Middle frontal gyrus (tissue), 1 donor: ENCODE measurements around the gene CTU1.

Experiments
- DNase-seq: peaks from one replicate; pipeline ENCODE4 v3.0.0-alpha.2; 2015; ENCODE audit warnings: low spot score; ENCODE audit errors: extremely low spot score

Gene CTU1

DNA sequence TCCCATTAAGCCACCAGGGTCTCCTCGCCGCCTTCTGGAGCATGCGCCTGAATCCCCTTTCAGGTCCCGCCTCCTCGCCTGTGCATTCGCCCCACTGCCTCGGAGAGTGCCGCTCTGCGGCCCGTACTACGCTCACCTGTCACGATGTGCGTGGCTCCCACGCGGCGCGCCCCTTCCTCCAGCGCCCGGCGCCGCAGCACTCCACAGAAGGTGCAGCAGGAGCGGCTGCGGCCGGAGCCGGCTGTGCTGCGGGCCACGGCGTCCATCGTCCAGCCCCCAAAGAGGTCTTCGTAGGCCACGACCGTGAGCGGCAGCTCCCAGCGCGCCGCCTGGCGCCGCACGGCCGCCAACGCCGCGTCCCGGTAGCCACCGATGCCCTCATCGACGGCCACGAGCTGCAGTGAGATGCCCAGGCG is 4.3 kb downstream of the CTU1 start:
- DNase-seq: no peak

DNA sequence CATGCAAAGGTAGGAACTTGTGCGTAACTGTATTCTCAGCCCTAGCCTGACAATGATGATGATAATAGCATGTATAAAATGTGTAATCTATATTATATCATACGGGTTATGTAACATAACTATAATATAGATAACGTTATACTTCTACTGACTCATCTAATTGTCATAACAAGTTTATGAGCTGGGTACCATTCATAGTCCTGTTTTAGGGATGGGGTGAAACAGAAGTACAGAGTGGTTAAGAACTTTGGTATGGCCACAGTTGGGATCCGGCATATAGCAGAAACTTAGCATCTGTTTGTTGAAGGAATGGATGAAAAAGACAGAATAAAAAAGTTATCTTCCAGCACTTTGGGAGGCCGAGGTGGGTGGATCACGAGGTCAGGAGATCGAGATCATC is 5.2 kb downstream of the CTU1 start:
- DNase-seq: no peak

DNA sequence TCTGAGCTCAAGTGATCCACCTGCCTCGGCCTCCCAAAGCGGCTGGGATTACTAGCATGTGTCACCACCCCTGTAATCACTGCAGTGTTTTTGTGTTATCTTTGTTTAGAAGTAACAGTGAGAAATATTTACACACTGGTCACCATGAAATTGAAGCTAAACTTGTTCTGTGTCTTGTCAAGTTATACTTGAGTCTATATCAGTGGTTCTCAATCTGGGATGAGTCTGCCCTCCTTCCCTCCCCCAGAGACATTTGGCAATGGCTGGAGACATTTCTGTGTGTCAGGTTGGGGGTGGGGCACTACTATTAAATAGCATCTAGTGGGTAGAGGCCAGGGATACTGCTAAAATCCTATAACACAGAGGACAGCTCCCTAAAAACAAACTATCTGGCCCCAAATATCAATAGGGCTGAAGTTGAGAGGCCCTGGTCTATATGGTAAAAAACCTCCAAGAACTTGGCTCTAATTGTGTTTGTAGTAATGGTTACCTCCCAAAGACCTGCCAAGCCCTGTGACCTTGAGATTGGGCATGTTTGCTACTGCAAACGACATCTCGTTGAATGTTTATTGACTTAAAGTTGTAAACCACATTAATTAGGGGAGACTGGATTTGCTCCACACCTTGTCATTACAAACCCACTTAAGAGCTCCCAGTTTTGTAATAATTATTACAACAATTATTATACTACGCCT is 6.9 kb downstream of the CTU1 start:
- DNase-seq: no peak

DNA sequence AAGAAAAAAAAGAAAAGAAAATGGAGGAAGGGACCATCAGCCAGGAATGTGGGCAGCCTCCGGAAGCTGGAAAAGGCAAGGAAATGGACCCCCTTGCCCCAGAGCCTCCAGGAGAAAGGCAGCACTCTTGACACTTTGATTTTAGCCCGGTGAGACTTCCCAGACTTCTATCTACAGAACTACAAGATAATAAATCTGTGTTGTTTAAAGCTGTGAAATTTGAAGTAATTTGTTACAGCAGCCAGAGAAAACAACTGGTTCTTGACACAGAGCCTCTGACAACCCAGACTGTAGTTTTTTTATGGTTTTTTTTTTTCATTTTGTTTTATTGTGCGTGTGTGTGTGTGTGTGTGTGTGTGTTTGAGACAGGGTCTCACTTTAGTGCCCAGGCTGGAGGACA is 7.6 kb downstream of the CTU1 start:
- no peak for DNase-seq

DNA sequence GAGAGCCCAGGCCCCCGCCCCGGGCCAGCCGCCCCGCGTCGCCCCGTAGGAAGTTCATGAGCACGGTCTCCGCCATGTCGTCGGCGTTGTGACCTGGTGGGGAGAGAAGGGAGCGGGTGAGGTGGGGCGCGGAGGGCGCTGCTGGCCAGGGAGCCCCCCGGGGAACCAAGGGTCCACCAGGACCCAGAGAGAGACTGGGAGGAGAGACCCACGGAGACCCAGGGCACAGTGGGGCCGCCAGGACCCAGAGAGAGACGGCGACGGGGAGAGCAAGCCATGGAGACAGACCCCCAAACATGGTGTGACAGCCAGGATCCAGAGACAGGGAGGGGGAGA is 9.2 kb downstream of the CTU1 start:
- DNase-seq: no peak

DNA sequence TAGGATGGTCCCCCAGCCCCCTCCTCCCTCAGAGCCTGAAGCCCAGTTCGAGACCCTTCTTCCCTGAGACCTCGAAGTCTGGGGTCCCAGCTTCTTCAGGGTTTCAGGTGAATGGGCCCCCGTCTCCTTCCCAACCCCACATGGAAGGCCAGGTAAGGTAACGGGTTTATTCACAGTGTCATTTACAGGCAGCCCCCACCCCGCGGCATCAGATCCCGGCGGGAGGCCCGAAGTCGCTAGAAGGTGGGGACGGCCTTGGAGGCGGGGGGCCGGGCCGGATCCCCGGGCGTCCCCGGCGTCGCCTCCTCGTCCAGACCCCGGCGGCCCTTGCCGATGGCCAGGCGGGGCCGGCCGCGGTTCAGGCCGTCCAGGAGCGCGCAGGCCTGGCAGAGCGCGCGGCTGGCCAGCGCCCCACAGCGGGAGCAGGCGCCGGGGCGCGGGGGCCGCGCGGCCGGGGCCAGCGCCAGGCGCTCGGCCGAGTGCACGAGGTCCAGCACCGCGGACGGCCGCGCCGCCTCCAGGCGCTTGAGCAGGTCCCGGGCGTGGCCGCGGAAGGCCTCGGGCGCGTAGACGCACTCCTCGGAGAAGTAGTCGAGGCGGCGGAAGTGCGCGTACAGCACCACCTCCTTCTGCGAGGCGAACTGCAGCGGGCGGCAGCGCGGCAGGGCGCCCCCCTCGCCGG is 9.7 kb downstream of the CTU1 start:
- DNase-seq: no peak

DNA sequence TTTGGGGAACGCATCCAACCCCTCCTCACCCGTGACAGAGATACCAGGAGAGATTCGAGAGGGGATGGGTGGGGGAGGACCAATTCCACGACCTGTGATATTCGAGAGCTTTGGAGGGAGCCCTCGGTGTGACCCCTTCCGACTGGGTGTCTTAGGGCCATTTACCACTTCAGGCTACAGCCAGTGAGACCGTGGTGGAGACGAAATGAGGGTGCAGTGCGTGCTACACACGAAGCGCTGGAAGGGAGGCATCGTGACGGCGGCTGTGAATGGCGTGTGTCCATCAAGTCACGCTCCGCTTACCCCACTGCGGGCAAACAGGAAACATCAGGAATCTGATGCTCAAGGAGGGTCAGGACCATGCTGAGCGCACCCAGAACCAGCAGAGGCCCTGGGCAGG is 10.4 kb downstream of the CTU1 start:
- DNase-seq: no peak

DNA sequence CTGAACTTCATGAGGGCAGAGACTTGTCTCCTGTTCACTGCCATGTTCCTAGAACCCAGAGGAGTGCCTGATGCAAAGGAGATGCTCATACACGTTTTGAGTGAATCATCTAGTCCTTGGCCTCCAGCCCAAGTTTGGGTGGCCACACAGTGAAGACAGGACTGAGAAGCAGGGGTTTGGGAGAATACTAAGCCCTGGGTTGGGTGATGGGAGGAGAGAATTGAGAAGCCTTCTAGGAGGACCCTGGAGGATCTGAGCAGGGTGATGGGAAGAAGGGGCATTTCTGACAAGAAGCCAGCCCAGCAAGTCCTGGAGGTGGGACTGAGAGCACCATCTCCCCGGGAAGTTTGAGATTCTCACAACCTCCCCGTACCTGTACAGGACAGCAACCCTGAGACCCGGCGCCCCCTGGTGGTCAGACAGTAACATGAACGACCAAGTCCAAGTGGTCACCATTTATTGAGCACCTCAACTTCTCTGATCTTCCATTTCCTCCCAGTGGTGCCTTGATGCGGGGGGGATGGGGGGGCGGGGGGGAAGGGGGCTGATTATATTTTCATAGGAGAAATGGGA is 11.0 kb downstream of the CTU1 start:
- DNase-seq: peak; percentile 14

DNA sequence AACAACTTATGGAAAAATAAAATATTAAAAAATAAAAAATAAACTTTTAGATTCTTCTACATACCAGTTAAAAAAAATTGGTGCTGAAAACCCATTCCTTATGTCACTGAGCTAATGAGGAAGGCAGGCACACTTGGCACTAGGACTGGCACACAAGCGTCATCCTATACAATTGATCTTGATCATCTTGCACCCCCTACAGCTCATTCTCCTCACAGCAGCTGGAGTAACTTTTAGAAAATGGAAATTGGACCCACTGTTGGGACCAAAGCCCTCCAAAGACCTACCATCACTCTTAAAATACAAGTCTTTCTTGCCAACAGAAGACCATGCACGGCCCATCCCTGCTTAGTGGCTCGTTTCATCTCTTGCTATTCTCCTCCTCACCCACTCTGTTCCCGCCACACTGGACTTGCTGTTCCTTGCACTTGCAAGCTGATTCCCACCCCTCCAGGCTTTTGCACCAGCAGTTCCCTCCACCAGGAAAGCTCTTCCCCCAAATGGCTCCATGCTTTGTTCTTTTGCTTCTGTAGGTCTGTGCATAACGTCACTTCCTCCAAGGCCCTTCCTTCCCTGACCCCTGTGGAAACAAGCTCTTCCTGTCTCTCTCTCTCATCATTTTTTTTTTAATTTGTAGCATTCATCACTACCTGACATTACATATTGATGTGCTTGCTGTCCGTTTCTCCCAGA is 11.6 kb downstream of the CTU1 start:
- no peak for DNase-seq

DNA sequence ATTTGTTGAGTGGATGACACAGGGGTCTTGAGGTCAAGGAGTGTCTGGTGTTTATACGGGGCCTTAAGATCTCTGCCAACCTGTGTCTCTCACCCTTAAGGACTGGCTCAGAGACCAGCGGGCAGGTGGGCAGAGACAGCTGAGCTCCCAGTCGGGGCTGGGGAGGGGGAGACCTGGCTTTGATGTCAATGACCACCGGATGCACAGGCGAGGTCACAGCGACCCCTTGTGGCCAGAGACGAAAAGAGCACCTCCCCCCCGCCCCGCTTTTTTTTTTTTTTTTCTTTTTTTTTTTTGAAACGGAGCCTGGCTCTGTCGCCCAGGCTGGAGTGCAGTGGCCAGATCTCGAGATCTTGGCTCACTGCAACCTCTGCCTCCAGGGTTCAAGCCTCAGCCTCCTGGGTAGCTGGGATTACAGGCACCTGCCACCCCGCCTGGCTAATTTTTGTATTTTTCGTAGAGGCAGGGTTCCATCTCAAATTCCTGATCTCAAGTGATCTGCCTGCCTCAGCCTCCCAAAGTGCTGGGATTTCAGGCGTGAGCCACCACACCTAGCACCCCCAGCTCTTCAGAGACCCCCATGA is 13.4 kb downstream of the CTU1 start:
- DNase-seq: no peak

DNA sequence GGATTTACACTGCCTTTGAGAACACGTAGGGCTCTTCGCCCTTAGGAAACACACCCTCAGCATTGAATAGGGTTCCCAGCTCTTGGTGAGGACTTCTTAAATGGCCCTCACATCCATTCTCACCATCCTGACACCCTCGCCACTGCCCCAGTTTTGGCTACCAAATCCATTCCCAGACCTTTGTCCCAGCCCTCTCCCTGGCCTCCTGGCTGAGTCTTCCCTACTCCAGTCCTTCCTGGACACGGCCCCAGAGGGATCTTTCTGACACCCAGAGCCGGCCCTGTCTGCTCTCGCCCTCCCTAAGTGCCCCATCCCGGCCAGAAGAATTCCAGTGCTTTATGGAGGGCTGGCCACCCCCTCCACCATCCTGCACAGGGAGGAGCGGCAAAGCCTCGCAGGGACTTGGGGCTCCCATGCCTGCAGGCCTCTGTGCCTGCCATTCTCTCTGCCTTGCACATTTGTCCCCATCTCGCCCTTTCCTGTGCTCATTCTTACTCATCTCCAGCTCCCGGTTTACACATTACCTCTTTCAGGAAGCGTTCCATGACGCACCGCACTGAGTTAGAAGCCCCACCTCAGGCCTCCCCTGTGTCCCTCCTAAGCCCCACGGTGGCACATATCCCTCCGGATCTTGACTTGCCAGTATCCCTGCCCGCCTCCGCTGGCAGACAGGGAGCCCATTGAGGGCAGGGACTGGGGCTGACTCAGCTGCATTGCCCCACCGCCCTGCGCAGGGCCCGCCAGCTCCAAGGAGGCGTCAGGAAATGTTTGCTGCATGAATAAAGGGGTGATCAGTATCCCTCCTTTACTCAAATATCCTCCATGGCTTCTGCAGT is 14.5 kb downstream of the CTU1 start:
- no peak for DNase-seq

DNA sequence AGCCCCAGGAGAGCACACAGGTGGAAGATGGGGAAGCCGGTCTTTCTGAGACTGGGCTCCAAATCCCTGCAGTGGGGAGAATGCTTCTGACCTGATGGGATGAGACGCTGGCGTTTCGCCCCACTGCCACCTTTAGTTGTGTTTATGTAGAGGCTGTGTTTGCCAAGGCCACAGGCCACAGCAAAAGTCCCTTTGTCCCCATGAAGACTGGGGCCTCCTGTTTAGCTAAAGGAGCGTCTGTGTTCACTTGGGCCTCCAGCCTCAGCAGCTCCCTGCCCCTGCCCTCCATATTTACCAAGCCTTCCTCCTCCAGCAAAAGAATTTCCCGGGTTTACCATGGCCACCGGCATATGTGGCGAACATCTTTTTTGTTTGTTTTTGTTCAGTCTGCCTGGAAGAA is 15.1 kb downstream of the CTU1 start:
- DNase-seq: no peak

DNA sequence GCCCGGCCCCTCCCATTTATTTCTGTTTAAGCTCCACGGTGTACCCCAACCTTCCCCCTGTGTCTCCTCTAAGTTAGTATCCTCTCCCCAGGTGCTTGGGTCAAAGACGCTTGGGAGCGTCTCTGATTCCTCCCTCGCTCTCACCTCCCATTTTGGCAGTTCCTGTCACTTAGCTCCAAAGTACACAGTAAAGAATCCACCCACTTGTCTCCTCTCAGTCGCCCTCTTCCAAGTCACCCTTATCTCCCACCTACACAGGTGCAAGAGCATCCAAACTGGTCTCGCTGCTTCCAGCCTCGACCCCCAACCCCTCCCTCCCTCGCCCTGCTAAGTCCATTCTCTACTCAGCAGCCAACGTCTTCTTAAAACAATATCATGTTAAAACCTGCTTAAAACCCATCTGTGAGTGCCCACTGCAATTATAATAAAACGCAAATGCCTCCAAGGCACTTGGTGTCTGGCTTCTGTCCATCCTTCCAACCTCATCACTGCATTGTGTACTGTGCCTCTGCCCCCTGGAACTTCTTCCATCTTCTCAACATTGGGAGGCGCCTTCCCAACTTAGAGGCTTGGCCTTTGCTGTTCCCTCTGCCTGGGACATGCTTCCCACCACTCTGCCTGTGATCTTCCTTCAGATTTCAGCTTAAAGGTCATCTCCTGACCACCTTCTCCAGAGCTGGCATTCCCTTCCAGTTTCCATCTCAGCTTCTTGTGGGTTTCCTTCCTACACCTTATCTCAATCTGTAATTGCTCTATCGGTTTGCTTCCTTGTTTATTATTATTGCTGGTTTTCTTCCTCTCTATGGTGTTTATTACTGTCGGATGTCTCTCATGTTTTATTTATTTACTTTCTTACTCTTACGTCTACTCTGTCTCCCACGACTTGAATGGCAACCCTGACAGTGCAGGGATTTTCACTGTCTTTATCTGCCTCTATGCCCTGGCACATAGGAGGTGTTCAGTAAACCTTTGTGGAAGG is 16.0 kb downstream of the CTU1 start:
- DNase-seq: no peak

DNA sequence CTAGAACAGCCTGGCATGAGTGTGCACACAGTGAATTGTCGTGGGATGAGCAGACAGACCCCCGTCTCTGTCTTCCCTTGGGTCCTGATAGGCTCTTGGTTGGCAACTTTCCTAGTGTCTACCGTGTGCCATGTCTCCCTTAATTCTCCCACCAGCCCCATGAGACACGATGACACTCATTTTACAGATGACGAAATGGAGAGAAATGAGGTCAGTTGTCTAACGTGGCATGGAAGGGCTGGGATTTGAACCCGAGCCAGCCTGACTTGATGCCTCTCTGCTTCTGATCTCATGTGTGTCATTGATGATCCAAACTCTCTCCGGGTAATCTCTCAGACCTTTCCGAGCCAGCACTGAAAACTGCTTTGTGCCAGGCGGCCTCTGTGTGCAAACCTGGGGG is 17.1 kb downstream of the CTU1 start:
- DNase-seq: no peak

DNA sequence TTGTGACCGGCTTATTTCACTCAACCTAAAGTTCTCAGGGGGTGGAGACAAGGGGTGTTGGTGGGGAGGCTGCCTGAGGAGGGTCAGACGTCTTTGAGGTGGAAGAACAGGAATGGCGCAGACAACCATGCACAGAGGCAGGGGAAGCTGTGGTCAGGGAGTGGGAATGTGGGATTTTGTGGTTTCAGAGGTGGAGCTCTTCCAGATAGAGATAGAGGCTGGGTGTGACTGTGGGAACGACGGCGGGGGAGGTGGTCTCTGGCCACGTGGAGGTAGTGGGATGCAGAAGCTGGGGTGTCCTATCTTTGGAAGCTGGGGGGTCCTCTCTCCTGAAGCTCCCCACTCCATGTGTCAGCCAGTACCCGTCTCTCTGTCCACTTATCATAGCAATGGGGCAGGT is 17.7 kb downstream of the CTU1 start:
- no peak for DNase-seq

DNA sequence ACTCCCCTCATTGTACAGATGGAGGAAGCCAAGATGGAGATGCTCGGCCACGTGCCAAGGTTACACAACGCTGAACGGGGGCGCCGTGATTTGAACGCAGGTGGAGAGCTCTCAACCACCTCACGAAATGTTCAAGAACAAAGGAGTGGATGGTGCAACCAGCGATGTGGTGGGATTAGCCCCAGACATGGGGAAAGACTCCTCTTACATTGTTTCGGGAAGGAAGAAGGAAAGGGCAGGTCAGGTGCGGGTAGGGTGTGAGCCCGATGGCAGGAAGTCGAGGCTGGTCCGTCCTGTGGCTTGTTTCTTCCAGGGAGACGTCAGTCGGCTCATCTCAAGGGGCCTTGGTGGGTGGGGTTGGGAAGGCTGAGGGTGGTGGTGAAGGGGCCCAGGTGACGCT is 18.4 kb downstream of the CTU1 start:
- no peak for DNase-seq

DNA sequence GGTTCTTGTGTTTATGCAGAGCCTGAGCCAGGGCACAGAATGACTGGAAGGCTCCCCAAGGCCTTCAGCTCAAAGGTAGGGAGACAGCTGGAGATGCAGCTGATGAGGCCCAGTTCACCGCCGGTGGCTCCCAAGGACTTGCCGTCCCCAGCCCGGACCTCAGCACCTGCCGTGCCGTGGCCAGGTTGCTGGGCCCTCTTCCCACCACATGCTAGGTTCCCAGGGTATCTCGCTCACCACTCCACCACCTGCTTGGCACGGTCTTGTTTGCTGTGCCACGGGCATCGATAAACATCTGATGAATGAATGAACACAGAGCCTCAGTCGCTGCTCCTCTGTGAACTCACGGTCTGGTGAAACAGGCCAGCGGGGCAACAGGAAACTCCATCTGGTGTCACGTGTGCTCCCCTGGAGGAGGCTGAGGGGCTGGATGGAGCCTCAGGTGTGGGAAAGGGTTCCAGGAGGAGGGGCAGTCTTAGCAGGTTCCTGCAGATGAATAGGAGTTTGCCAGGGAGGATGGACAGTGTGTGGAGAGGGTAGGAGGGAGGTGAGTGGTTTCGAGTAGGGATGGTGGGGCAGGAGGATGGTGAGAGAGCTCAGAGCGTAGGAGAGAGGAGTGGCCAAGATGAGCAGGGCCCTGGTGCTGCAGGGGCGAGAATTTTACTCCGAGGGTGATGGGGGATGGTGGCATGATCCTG is 21.9 kb downstream of the CTU1 start:
- DNase-seq: no peak

DNA sequence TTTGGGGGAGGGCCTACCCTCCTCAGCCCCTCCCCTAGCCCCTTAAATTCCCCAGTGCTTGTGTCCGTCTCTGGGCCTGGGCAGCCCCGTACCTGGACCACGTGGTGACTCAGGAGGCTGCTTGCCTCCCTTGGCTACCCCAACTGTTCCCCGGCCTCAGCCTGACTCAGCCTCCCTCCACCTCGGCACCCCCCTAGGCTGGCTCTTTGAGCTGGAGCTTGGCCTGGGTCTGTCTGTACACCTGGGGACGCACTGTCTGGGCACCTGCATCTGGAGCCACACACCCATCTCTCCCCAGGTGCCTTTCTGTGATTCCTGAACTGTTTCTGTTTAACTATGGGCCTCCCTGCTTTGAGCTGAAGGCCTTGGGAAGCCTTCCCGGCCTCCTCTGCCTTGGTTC is 23.7 kb downstream of the CTU1 start:
- no peak for DNase-seq

DNA sequence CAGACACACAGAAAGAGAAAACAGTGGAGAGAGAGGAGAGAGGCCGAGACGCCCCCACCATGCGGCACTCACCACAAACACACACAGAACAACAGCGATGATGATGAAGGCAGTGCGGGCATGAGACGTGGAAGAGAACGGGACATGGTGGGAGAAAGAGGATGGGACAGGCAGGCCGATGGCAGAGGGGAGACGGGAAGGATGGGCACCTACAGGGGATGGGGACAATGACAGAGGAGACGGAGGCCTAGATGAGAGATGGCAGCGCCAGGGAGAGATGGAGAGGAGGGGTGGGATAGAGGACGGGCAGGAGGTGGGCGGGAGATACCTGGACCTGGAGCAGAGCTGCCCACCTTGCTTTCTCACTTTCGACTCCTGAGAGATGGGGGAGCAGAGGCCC is 24.4 kb downstream of the CTU1 start:
- DNase-seq: no peak
